B cell (primary cell): Measurements from ENCODE around the gene TMEM53. TPM values are rescaled to one million over a fixed set of nuclear protein-coding genes. Genes with fewer than 3 reads are reported as not detected.

ENCODE experiments used
- ATAC-seq: fragments of 200-7000 bp; cut with Tn5 transposase; one replicate; pipeline ENCODE4 v1.10.0; 2021; ENCODE audit warnings: low read depth, mild to moderate bottlenecking, moderate number of reproducible peaks, moderate library complexity
- CTCF ChIA-PET: fragments of 350-600 bp; sonication (Branson Sonifier 250); formaldehyde crosslinking; loops from one replicate; lab custom pipeline; 2021; ENCODE audit warnings: antibody characterized with exemption, inconsistent platforms; lab: Charles Lee
- POLR2A ChIA-PET: fragments of 350-600 bp; sonication (Branson Sonifier 250); formaldehyde crosslinking; loops from one replicate; lab custom pipeline; 2021; ENCODE audit warnings: antibody characterized with exemption; lab: Charles Lee
- DNase-seq: peaks from one replicate; pipeline ENCODE4 v3.0.0; 2013
- H2AFZ ChIP-seq: 2 replicates; pipeline ENCODE4 v1.6.1; 2012; ENCODE audit warnings: mild to moderate bottlenecking, low read depth, low read length; ENCODE audit not compliant: insufficient read depth, poor library complexity, severe bottlenecking
- H3K27ac ChIP-seq, 2 donors: 1 replicate in 1 of 2; 2 replicates in 1 of 2; pipeline ENCODE4 v1.5.1; 2012 to 2013; ENCODE audit warnings: low read length in 2 of 2, mild to moderate bottlenecking in 2 of 2, moderate library complexity in 1 of 2
- H3K27me3 ChIP-seq, 4 experiments: fragments of 200-600 bp in 1 of 4; sonication (generic) in 1 of 4; replicated peaks in 1 of 4; 1 replicate in 2 of 4; 2 replicates in 2 of 4; pipeline versions ENCODE4 v1.6.1 to v1.7.0; 2013 to 2016; ENCODE audit warnings: low read length in 3 of 4, mild to moderate bottlenecking in 2 of 4, mixed read lengths in 1 of 4, moderate library complexity in 1 of 4; ENCODE audit not compliant: insufficient read depth in 4 of 4, control insufficient read depth in 3 of 4; ENCODE audit errors: control extremely low read depth in 1 of 4
- H3K36me3 ChIP-seq, 2 experiments: replicated peaks in 1 of 2; 1 replicate in 1 of 2; 2 replicates in 1 of 2; pipeline versions ENCODE4 v1.6.1 to v1.7.1; 2013; ENCODE audit warnings: low read length in 1 of 2; ENCODE audit not compliant: insufficient read depth in 2 of 2, control insufficient read depth in 1 of 2; ENCODE audit errors: control extremely low read depth in 1 of 2, extremely low read depth in 1 of 2
- H3K4me1 ChIP-seq, 2 donors: fragments of 200-600 bp in 1 of 2; sonication (generic) in 1 of 2; 1 replicate in 1 of 2; 2 replicates in 1 of 2; pipeline versions ENCODE4 v1.5.1 to v1.6.1; 2013 to 2017; ENCODE audit warnings: low read length in 2 of 2; ENCODE audit not compliant: control insufficient read depth in 2 of 2, insufficient read depth in 2 of 2
- H3K4me2 ChIP-seq: replicated peaks from 2 replicates; pipeline ENCODE3; 2012; ENCODE audit warnings: mild to moderate bottlenecking, low read depth, low read length; ENCODE audit not compliant: poor library complexity, severe bottlenecking
- H3K4me3 ChIP-seq, 5 experiments: fragments of 200-600 bp in 1 of 5; sonication (generic) in 1 of 5; 1 replicate in 3 of 5; 2 replicates in 2 of 5; pipeline versions ENCODE4 v1.5.1 to v1.7.0; 2011 to 2016; ENCODE audit warnings: low read length in 4 of 5, mild to moderate bottlenecking in 4 of 5, low read depth in 2 of 5, control low read depth in 1 of 5, moderate library complexity in 1 of 5; ENCODE audit not compliant: insufficient read depth in 1 of 5; ENCODE audit errors: control extremely low read depth in 1 of 5, extremely low read depth in 1 of 5
- H3K79me2 ChIP-seq: fragments of 200-600 bp; sonication (generic); one replicate; pipeline ENCODE4 v1.6.0; 2016; ENCODE audit warnings: low read length; ENCODE audit not compliant: control insufficient read depth, insufficient read depth
- H3K9ac ChIP-seq: fragments of 200-600 bp; sonication (generic); 2 replicates; pipeline ENCODE4 v1.6.1; 2017; ENCODE audit warnings: mild to moderate bottlenecking, low read length, moderate library complexity
- H3K9me3 ChIP-seq, 3 donors: one replicate each; pipeline versions ENCODE4 v1.6.1 to v1.7.1; 2013; ENCODE audit warnings: low read length in 2 of 3; ENCODE audit not compliant: control insufficient read depth in 2 of 3, insufficient read depth in 1 of 3; ENCODE audit errors: control extremely low read depth in 1 of 3
- H4K20me1 ChIP-seq: 2 replicates; pipeline ENCODE4 v1.6.0; 2012; ENCODE audit warnings: mild to moderate bottlenecking, low read length; ENCODE audit not compliant: insufficient read depth, control insufficient read depth, poor library complexity, severe bottlenecking
- H3K27ac Mint-ChIP-seq: one replicate; pipeline ENCODE4 v1.8.0; 2021; ENCODE audit warnings: mixed read lengths
- H3K27me3 Mint-ChIP-seq: one replicate; pipeline ENCODE4 v1.8.0; 2021; ENCODE audit warnings: mixed read lengths
- H3K4me1 Mint-ChIP-seq: one replicate; pipeline ENCODE4 v1.8.0; 2021; ENCODE audit warnings: mixed read lengths
- H3K4me3 Mint-ChIP-seq: one replicate; pipeline ENCODE4 v1.8.0; 2021; ENCODE audit warnings: mixed read lengths
- H3K9me3 Mint-ChIP-seq: one replicate; pipeline ENCODE4 v1.8.0; 2022; ENCODE audit warnings: mixed read lengths; ENCODE audit not compliant: insufficient read depth
- CTCF ChIP-seq: fragments of 200-600 bp; IDR thresholded peaks from one replicate; pipeline ENCODE4 v1.8.0; 2022; ENCODE audit warnings: antibody characterized with exemption, mild to moderate bottlenecking
- EZH2 ChIP-seq: IDR thresholded peaks from 2 replicates; pipeline ENCODE4 v1.6.1; 2012; ENCODE audit warnings: borderline replicate concordance, low read depth, mild to moderate bottlenecking, moderate library complexity, low read length; ENCODE audit not compliant: insufficient read depth, poor library complexity, severe bottlenecking
- WGBS: methylation state at CpG from one replicate; pipeline ENCODE4 v1.1.5; 2013; ENCODE audit warnings: missing lambda C conversion rate; ENCODE audit not compliant: insufficient coverage; 5-methylcytosine and 5-hydroxymethylcytosine counted together
- intact Hi-C: fragments of 100-400 bp; cut with micrococcal nuclease; formaldehyde crosslinking; loops from one replicate; pipeline ENCODE4 v1.10.0; 2022
- polyA plus RNA-seq: library from polyadenylated mRNA; depleted of rRNA; stranded (reverse); fragments of >200 nt; gene quantifications from 2 replicates; pipeline ENCODE4 v1.2.3, GENCODE V29; 2012
- total RNA-seq, 2 donors: library from RNA; stranded (reverse); fragments of 120-200 nt in 1 of 2; gene quantifications; 1 replicate in 1 of 2; 2 replicates in 1 of 2; pipeline versions ENCODE4 v1.2.3 to v1.2.4, GENCODE V29; 2013 to 2022

Gene TMEM53
- total and polyA plus RNA-seq, 2 donors (not counting 1 experiment from before 2014, with no cell fraction given), result 6.5 to 6.8 TPM

GRCh38 chr1:44609412-44609767 is 64.9 kb downstream of the TMEM53 start:
- Histone ChIP-seq H3K4me3 (no peak overlapping the region), H2AFZ (no peak overlapping the region), H3K27ac (no peak overlapping the region), H3K9me3 (no peaks in the 10 kb centered on the region), H3K4me2 (no peak overlapping the region), H3K9ac (no peak overlapping the region), H3K4me1 (no peaks in the 10 kb centered on the region), H3K36me3 (no peaks in the 10 kb centered on the region), H4K20me1 (no peaks in the 10 kb centered on the region), H3K27me3 (no peaks in the 10 kb centered on the region), H3K79me2 (no peaks in the 10 kb centered on the region)
- intact Hi-C loops, result loop anchor here (1.0 kb wide), 1 partner anchor 44 kb away; no protein-coding TSS in a partner anchor
- Mint-ChIP-seq H3K27ac (no peak overlapping the region), H3K9me3 (no peaks in the 10 kb centered on the region), H3K4me3 (no peak overlapping the region), H3K27me3 (peaks cover 11% of the 10 kb centered on the region), H3K4me1 (no peaks in the 10 kb centered on the region)
- ChIA-PET POLR2A (no interaction called here), CTCF (interaction anchor here (1.1 to 6.1 kb wide), 3 partner anchors 11 to 42 kb away, joined by 4 to 65 read pairs (median 5); no protein-coding TSS in a partner anchor)
- peak; percentile 33 for DNase-seq
- peak; percentile 20 for TF ChIP-seq CTCF
- TF ChIP-seq EZH2, result no peak
- WGBS, result 91% methylated on average over 10 of the region's 10 CpGs
- no peak for ATAC-seq

- WGBS, result 86% methylated on average over 3 of the region's 6 CpGs
Observed at GRCh38 chr1:44608141-44608540, 66.1 kb downstream of the TMEM53 start.

More at GRCh38 chr1:44608141-44608540, 66.1 kb downstream of the TMEM53 start:
- Histone ChIP-seq H3K27me3 (no peaks in the 10 kb centered on the region), H3K36me3 (no peaks in the 10 kb centered on the region), H2AFZ (no peak overlapping the region), H3K4me3 (no peak overlapping the region), H4K20me1 (no peaks in the 10 kb centered on the region), H3K27ac (no peak overlapping the region), H3K79me2 (no peaks in the 10 kb centered on the region), H3K4me2 (no peak overlapping the region), H3K9ac (no peak overlapping the region), H3K9me3 (no peaks in the 10 kb centered on the region), H3K4me1 (no peaks in the 10 kb centered on the region)
- no peaks in the 10 kb centered on the region for H3K4me1 Mint-ChIP-seq
- H3K4me3 Mint-ChIP-seq, result no peak overlapping the region
- CTCF ChIA-PET, result interaction anchor here (0.9 to 6.1 kb wide), 5 partner anchors 9 to 43 kb away, joined by 3 to 65 read pairs (median 3); no protein-coding TSS in a partner anchor
- H3K27ac Mint-ChIP-seq, result no peak overlapping the region
- ATAC-seq (no peak), DNase-seq (no peak)
- POLR2A ChIA-PET, result interaction anchor here (0.7 kb wide), 1 partner anchor 44 kb away, joined by 3 read pairs; no protein-coding TSS in a partner anchor
- no peaks in the 10 kb centered on the region for H3K9me3 Mint-ChIP-seq
- intact Hi-C loops, result no loop called here
- H3K27me3 Mint-ChIP-seq, result peaks cover 11% of the 10 kb centered on the region
- no peak for TF ChIP-seq EZH2
